Prostate gland (tissue), 2 donors: ENCODE data around the gene LAMA2. TPM values are rescaled to one million over a fixed set of nuclear protein-coding genes. Genes with fewer than 3 reads are reported as not detected.

Experiments
- DNase-seq: peaks from one replicate; pipeline ENCODE4 v3.0.0-alpha.2; 2019; ENCODE audit warnings: low spot score
- H3K27ac ChIP-seq, 2 donors: fragments of 200-600 bp; sonication (generic); 2 replicates each; pipeline ENCODE4 v1.5.1; 2017 to 2019
- H3K27me3 ChIP-seq: fragments of 200-600 bp; sonication (generic); replicated peaks from 2 replicates; pipeline ENCODE4 v1.5.1; 2019; ENCODE audit not compliant: insufficient read depth
- H3K36me3 ChIP-seq, 2 donors: fragments of 200-600 bp; sonication (generic); 1 replicate in 1 of 2; 2 replicates in 1 of 2; pipeline versions ENCODE4 v1.5.1 to v1.8.1; 2017 to 2019
- H3K4me1 ChIP-seq: fragments of 200-600 bp; sonication (generic); replicated peaks from 2 replicates; pipeline ENCODE4 v1.5.1; 2019
- H3K4me3 ChIP-seq, 2 donors: fragments of 200-600 bp; sonication (generic); 2 replicates each; pipeline ENCODE4 v1.5.1; 2017 to 2019
- H3K9me3 ChIP-seq: fragments of 200-600 bp; sonication (generic); 2 replicates; pipeline ENCODE4 v1.5.1; 2017
- CTCF ChIP-seq, 4 experiments: fragments of 200-600 bp in 2 of 4; fragments of 450-650 bp in 2 of 4; sonication (generic) in 2 of 4; IDR thresholded peaks; 1 replicate in 3 of 4; 2 replicates in 1 of 4; pipeline ENCODE4 v1.5.1; 2016 to 2019; ENCODE audit warnings: antibody characterized with exemption in 4 of 4, mild to moderate bottlenecking in 2 of 4, moderate library complexity in 2 of 4
- POLR2A ChIP-seq: fragments of 450-650 bp; IDR thresholded peaks from one replicate; pipeline ENCODE4 v1.6.1; 2016; ENCODE audit warnings: antibody characterized with exemption, mild to moderate bottlenecking
- POLR2AphosphoS5 ChIP-seq: sonication (generic); formaldehyde crosslinking; IDR thresholded peaks from one replicate; pipeline ENCODE4 v1.6.1; 2017; ENCODE audit warnings: antibody characterized with exemption
- WGBS: methylation state at CpG from one replicate; pipeline ENCODE4 v1.1.5; 2018; 5-methylcytosine and 5-hydroxymethylcytosine counted together
- intact Hi-C: fragments of 100-400 bp; cut with DNase I; formaldehyde crosslinking; loops from one replicate; pipeline ENCODE4 v1.14.2; 2022
- total RNA-seq, 2 donors: library from RNA; depleted of rRNA; stranded (reverse); fragments of >200 nt; gene quantifications; one replicate each; pipeline ENCODE4 v1.1.0, GENCODE V29; 2016

The LAMA2 gene
- total RNA-seq, 2 donors from 2014 or later: 10.1 to 89.1 TPM

GRCh38 chr6:129138739-129139405, 255.9 kb downstream of the LAMA2 start:
- no peaks in the 10 kb centered on the region for H3K9me3 ChIP-seq
- no peak for DNase-seq
- WGBS: 65% methylated on average over 4 of the region's 4 CpGs
- no peaks in the 10 kb centered on the region for H3K36me3 ChIP-seq
- no peaks in the 10 kb centered on the region for H3K27me3 ChIP-seq
- intact Hi-C loops: loop anchor here (5.0 kb wide), 1 partner anchor 257 kb away; the partner anchor contains the start of gene LAMA2
- H3K27ac ChIP-seq: peak overlapping the region in 1 of 2 donors; percentile 17
- no peak overlapping the region for H3K4me3 ChIP-seq
- H3K4me1 ChIP-seq: no peaks in the 10 kb centered on the region
- TF ChIP-seq CTCF (IDR thresholded peaks at IDR 0.05) (no peak), POLR2AphosphoS5 (peak; percentile 12)

GRCh38 chr6:129140526-129140925, 257.6 kb downstream of the LAMA2 start:
- Histone ChIP-seq H3K4me3 (no peak overlapping the region), H3K27me3 (no peaks in the 10 kb centered on the region), H3K36me3 (no peaks in the 10 kb centered on the region), H3K27ac (peak overlapping the region; percentile 26 to 51), H3K4me1 (no peaks in the 10 kb centered on the region), H3K9me3 (no peaks in the 10 kb centered on the region)
- TF ChIP-seq CTCF (IDR thresholded peaks at IDR 0.05) (no peak), POLR2AphosphoS5 (peak; percentile 30)
- DNase-seq: no peak
- intact Hi-C loops: no loop called here
- whole genome bisulfite sequencing: 40% methylated on average over 2 of the region's 2 CpGs

GRCh38 chr6:129141499-129141898, 258.6 kb downstream of the LAMA2 start:
- no peak for DNase-seq

GRCh38 chr6:129146902-129147301, 264.0 kb downstream of the LAMA2 start:
- Histone ChIP-seq H3K9me3 (no peaks in the 10 kb centered on the region), H3K4me3 (no peak overlapping the region), H3K27me3 (no peaks in the 10 kb centered on the region), H3K27ac (no peak overlapping the region), H3K36me3 (no peaks in the 10 kb centered on the region), H3K4me1 (no peaks in the 10 kb centered on the region)
- WGBS: 47% methylated on average over 3 of the region's 3 CpGs
- intact Hi-C loops: no loop called here
- TF ChIP-seq POLR2AphosphoS5 (no peak), CTCF (IDR thresholded peaks at IDR 0.05) (no peak)
- DNase-seq: no peak

More at GRCh38 chr6:129141499-129141898, 258.6 kb downstream of the LAMA2 start:
- H3K27me3 ChIP-seq: no peaks in the 10 kb centered on the region
- no peaks in the 10 kb centered on the region for H3K4me1 ChIP-seq
- no peaks in the 10 kb centered on the region for H3K9me3 ChIP-seq
- no peaks in the 10 kb centered on the region for H3K36me3 ChIP-seq
- peak overlapping the region in 1 of 2 donors; percentile 51 for H3K27ac ChIP-seq
- WGBS: 31% methylated on average over 1 of the region's 1 CpG
- no peak for TF ChIP-seq POLR2AphosphoS5
- TF ChIP-seq POLR2A: no peak
- TF ChIP-seq CTCF (IDR thresholded peaks at IDR 0.05): no peak
- intact Hi-C loops: no loop called here
- no peak overlapping the region for H3K4me3 ChIP-seq

- Histone ChIP-seq H3K4me1 (no peaks in the 10 kb centered on the region), H3K27ac (no peak overlapping the region), H3K9me3 (no peaks in the 10 kb centered on the region), H3K27me3 (no peaks in the 10 kb centered on the region), H3K36me3 (no peaks in the 10 kb centered on the region), H3K4me3 (no peak overlapping the region)
- TF ChIP-seq POLR2A: no peak
- no peak for TF ChIP-seq POLR2AphosphoS5
- no peak for TF ChIP-seq CTCF (IDR thresholded peaks at IDR 0.05)
- DNase-seq: no peak
- WGBS: 52% methylated on average over 4 of the region's 4 CpGs
- intact Hi-C loops: no loop called here
These were observed 267.6 kb downstream of the LAMA2 start for GRCh38 chr6:129150507-129150906.
